ENCODE data around the gene MYH9. TPM values are rescaled to one million over a fixed set of nuclear protein-coding genes. Genes with fewer than 3 reads are reported as not detected.
"Not testable (repeated sequence)": the region's sequence is repeated elsewhere in the genome, so short reads cannot be mapped to it uniquely, and the experiment has no call there.

The MYH9 gene
- polyA plus RNA-seq, 1 of the 3 experiments (the other 2 are of a cell fraction): 303 TPM

DNA sequence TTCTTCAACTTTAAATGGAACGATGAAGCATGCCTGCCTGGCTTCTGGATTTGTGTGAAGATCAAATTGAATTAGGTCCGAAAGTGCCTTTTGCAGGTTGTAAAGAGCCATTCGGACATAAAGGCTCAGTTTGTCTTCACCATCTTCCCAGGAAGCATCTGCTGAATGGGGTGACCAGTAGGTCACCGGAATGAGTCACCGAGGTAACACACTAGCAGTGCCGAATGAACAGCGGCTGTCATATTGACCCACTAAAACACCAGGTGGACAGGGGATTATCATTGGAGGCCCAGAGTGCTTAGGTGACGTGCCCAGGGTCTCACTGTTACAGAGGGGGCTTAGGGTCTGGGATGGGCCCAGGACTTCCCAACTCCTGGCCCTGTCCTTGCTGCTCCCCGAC lies 43.1 kb upstream of the MYH9 start:
- no peaks in the 10 kb centered on the region for H3K36me3 ChIP-seq (replicated peaks in 1 of 2; ENCODE audit: control insufficient read depth in 1 of 2, insufficient read depth in 2 of 2, low read length in 1 of 2)
- TF ChIP-seq FOSL2 (IDR thresholded peaks at IDR 0.05; ENCODE audit: borderline replicate concordance, low read depth) (peak; percentile 38; the same call in 1 of the 2 replicates), TCF12 (IDR thresholded peaks at IDR 0.05) (peak; percentile 20; the same call in 1 of the 2 replicates), MEF2A (IDR thresholded peaks at IDR 0.05; ENCODE audit: borderline replicate concordance, low read depth) (no peak), CHD2 (IDR thresholded peaks at IDR 0.05; ENCODE audit: low read length, partially characterized antibody) (no peak), RXRA (IDR thresholded peaks at IDR 0.05; ENCODE audit: borderline replicate concordance, low read depth) (peak; percentile 71; the same call in 1 of the 2 replicates)
- ChIA-PET POLR2A (no interaction called here), CTCF (no interaction called here)
- peaks cover 12 to 15% of the 10 kb centered on the region in 2 experiments; a peak in 3 of 4 replicates for H3K4me1 ChIP-seq (ENCODE audit: control insufficient read depth in 1 of 2, insufficient read depth in 2 of 2, low read depth in 1 of 2, low read length in 1 of 2)
- no peak overlapping the region for H3K4me3 ChIP-seq (ENCODE audit: low read depth in 2 of 2, low read length in 1 of 2)
- H3K9me3 ChIP-seq: no peaks in the 10 kb centered on the region
- no peak overlapping the region for H3K4me2 ChIP-seq
- H3K27ac ChIP-seq (ENCODE audit: low read depth in 2 of 2, low read length in 1 of 2): no peak overlapping the region
- H3K79me2 ChIP-seq (ENCODE audit: insufficient read depth): no peaks in the 10 kb centered on the region
- H3K9ac ChIP-seq: no peak overlapping the region
- no peak overlapping the region for H2AFZ ChIP-seq (ENCODE audit: low read depth)
- 52% methylated on average over 8 of the region's 9 CpGs for WGBS (ENCODE audit: low lambda C conversion rate)
- H4K20me1 ChIP-seq (ENCODE audit: insufficient read depth): no peaks in the 10 kb centered on the region
- DNase-seq: no peak
- no peaks in the 10 kb centered on the region for H3K9me2 ChIP-seq
- H3F3A ChIP-seq (replicated peaks; ENCODE audit: insufficient read depth): peaks cover 3% of the 10 kb centered on the region
- H3K27me3 ChIP-seq (ENCODE audit: insufficient read depth): no peaks in the 10 kb centered on the region

GRCh38 chr22:36427952-36428351 lies 40.2 kb upstream of the MYH9 start:
- H2AFZ ChIP-seq (ENCODE audit: low read depth); H3K4me3 ChIP-seq (ENCODE audit: low read depth in 2 of 2, low read length in 1 of 2); H3F3A ChIP-seq (replicated peaks; ENCODE audit: insufficient read depth); H4K20me1 ChIP-seq (ENCODE audit: insufficient read depth); H3K9me2 ChIP-seq; H3K36me3 ChIP-seq (replicated peaks in 1 of 2; ENCODE audit: control insufficient read depth in 1 of 2, insufficient read depth in 2 of 2, low read length in 1 of 2); H3K27me3 ChIP-seq (ENCODE audit: insufficient read depth); POLR2A ChIA-PET; H3K4me1 ChIP-seq (ENCODE audit: control insufficient read depth in 1 of 2, insufficient read depth in 2 of 2, low read depth in 1 of 2, low read length in 1 of 2); H3K27ac ChIP-seq (ENCODE audit: low read depth in 2 of 2, low read length in 1 of 2); H3K4me2 ChIP-seq; CTCF ChIA-PET; H3K79me2 ChIP-seq (ENCODE audit: insufficient read depth); H3K9me3 ChIP-seq; DNase-seq; H3K9ac ChIP-seq: not testable (repeated sequence)
- WGBS (ENCODE audit: low lambda C conversion rate): 90% methylated on average over 11 of the region's 11 CpGs

- no peaks in the 10 kb centered on the region for H3K9me3 ChIP-seq
Observed at GRCh38 chr22:36425977-36426523, 38.3 kb upstream of the MYH9 start.

More at GRCh38 chr22:36425977-36426523, 38.3 kb upstream of the MYH9 start:
- WGBS (ENCODE audit: low lambda C conversion rate): 76% methylated on average over 2 of the region's 2 CpGs
- Histone ChIP-seq H2AFZ (ENCODE audit: low read depth) (0 out of 2 replicates have a peak overlapping the region, but pooled peaks have one; percentile 63), H3K4me1 (ENCODE audit: control insufficient read depth in 1 of 2, insufficient read depth in 2 of 2, low read depth in 1 of 2, low read length in 1 of 2) (no peaks in the 10 kb centered on the region), H3K79me2 (ENCODE audit: insufficient read depth) (no peaks in the 10 kb centered on the region), H3K4me2 (no peak overlapping the region), H3F3A (replicated peaks; ENCODE audit: insufficient read depth) (no peaks in the 10 kb centered on the region), H3K9ac (no peak overlapping the region), H3K36me3 (replicated peaks in 1 of 2; ENCODE audit: control insufficient read depth in 1 of 2, insufficient read depth in 2 of 2, low read length in 1 of 2) (no peaks in the 10 kb centered on the region), H3K27ac (ENCODE audit: low read depth in 2 of 2, low read length in 1 of 2) (no peak overlapping the region), H4K20me1 (ENCODE audit: insufficient read depth) (no peaks in the 10 kb centered on the region), H3K27me3 (ENCODE audit: insufficient read depth) (no peaks in the 10 kb centered on the region), H3K9me2 (no peaks in the 10 kb centered on the region), H3K4me3 (ENCODE audit: low read depth in 2 of 2, low read length in 1 of 2) (no peak overlapping the region)
- POLR2A ChIA-PET: no interaction called here
- TF ChIP-seq MXI1 (IDR thresholded peaks at IDR 0.05; ENCODE audit: low read depth, low read length) (no peak), FOXM1 (IDR thresholded peaks at IDR 0.05; ENCODE audit: low read depth) (no peak), NRF1 (IDR thresholded peaks at IDR 0.05; ENCODE audit: low read depth, low read length) (no peak), FOXJ3 (CRISPR knock-in tag; IDR thresholded peaks at IDR 0.05) (no peak), MAX (IDR thresholded peaks at IDR 0.05; ENCODE audit: low read depth) (no peak), RFX5 (IDR thresholded peaks at IDR 0.05; ENCODE audit: low read length) (no peak), TEAD4 (IDR thresholded peaks at IDR 0.05; ENCODE audit: borderline replicate concordance, insufficient read depth) (no peak), RCOR1 (IDR thresholded peaks at IDR 0.05; ENCODE audit: low read length) (no peak), JUND (IDR thresholded peaks at IDR 0.05) (no peak), RAD21 (IDR thresholded peaks at IDR 0.05; ENCODE audit: low read length) (no peak), GABPA (IDR thresholded peaks at IDR 0.05; ENCODE audit: low read depth) (no peak), SIN3A (IDR thresholded peaks at IDR 0.05; ENCODE audit: borderline replicate concordance, low read depth, low read length) (no peak)
- TF ChIP-seq, protein P1, sequence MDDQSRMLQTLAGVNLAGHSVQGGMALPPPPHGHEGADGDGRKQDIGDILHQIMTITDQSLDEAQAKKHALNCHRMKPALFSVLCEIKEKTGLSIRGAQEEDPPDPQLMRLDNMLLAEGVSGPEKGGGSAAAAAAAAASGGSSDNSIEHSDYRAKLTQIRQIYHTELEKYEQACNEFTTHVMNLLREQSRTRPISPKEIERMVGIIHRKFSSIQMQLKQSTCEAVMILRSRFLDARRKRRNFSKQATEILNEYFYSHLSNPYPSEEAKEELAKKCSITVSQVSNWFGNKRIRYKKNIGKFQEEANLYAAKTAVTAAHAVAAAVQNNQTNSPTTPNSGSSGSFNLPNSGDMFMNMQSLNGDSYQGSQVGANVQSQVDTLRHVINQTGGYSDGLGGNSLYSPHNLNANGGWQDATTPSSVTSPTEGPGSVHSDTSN (IDR thresholded peaks at IDR 0.05): no peak
- TF ChIP-seq, protein P2, sequence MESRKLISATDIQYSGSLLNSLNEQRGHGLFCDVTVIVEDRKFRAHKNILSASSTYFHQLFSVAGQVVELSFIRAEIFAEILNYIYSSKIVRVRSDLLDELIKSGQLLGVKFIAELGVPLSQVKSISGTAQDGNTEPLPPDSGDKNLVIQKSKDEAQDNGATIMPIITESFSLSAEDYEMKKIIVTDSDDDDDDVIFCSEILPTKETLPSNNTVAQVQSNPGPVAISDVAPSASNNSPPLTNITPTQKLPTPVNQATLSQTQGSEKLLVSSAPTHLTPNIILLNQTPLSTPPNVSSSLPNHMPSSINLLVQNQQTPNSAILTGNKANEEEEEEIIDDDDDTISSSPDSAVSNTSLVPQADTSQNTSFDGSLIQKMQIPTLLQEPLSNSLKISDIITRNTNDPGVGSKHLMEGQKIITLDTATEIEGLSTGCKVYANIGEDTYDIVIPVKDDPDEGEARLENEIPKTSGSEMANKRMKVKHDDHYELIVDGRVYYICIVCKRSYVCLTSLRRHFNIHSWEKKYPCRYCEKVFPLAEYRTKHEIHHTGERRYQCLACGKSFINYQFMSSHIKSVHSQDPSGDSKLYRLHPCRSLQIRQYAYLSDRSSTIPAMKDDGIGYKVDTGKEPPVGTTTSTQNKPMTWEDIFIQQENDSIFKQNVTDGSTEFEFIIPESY (IDR thresholded peaks at IDR 0.05; ENCODE audit: borderline replicate concordance, low read depth): no peak
- TF ChIP-seq, protein P3, sequence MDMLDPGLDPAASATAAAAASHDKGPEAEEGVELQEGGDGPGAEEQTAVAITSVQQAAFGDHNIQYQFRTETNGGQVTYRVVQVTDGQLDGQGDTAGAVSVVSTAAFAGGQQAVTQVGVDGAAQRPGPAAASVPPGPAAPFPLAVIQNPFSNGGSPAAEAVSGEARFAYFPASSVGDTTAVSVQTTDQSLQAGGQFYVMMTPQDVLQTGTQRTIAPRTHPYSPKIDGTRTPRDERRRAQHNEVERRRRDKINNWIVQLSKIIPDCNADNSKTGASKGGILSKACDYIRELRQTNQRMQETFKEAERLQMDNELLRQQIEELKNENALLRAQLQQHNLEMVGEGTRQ (IDR thresholded peaks at IDR 0.05; ENCODE audit: borderline replicate concordance, low read depth, low read length): no peak
- DNase-seq: peak; percentile 57
- CTCF ChIA-PET: no interaction called here

Data from SK-N-SH (cell line).